GM23248 (cell line): ENCODE results near the gene VPS8.

Source experiments
- EZH2 ChIP-seq: fragments of 200-600 bp; sonication (generic); IDR thresholded peaks from 2 replicates; pipeline ENCODE4 v1.6.1; 2018; ENCODE audit warnings: antibody characterized with exemption, mild to moderate bottlenecking; ENCODE audit not compliant: insufficient read depth, poor library complexity, severe bottlenecking
- EZH2phosphoT487 ChIP-seq: fragments of 200-600 bp; sonication (generic); IDR thresholded peaks from 2 replicates; pipeline ENCODE4 v1.6.1; 2018; ENCODE audit warnings: antibody characterized with exemption, moderate library complexity, mild to moderate bottlenecking, low read depth; ENCODE audit not compliant: insufficient read depth

DNA sequence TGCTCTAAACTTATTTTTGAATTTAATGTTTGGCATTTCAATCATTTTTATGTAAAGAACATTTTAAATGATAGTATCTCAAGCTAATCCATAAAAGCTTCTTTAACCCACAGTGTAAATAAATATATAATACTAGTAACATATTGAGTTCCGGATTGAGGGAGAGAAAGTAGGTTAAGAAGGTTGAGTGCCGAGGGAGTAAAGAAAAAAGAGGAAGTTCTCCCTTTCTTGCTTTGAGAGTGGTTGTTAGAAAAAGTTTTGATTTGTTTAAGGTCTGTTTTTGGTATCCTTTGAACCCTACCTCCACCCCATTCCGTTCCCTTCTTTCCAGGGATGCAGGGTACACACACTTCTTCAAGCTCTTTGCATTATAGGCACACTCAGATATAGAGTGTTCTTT, 130.8 kb downstream of the VPS8 start:
- TF ChIP-seq EZH2phosphoT487 (no peak), EZH2 (no peak)
